Measurements from ENCODE around the gene XPR1. TPM values are rescaled to one million over a fixed set of nuclear protein-coding genes. Genes with fewer than 3 reads are reported as not detected.
A peak's percentile ranks its signal among the peaks of the same experiment; 100 is the strongest.

Gene XPR1
- total RNA-seq, 2 donors from 2014 or later, result 39.3 to 50.9 TPM

DNA sequence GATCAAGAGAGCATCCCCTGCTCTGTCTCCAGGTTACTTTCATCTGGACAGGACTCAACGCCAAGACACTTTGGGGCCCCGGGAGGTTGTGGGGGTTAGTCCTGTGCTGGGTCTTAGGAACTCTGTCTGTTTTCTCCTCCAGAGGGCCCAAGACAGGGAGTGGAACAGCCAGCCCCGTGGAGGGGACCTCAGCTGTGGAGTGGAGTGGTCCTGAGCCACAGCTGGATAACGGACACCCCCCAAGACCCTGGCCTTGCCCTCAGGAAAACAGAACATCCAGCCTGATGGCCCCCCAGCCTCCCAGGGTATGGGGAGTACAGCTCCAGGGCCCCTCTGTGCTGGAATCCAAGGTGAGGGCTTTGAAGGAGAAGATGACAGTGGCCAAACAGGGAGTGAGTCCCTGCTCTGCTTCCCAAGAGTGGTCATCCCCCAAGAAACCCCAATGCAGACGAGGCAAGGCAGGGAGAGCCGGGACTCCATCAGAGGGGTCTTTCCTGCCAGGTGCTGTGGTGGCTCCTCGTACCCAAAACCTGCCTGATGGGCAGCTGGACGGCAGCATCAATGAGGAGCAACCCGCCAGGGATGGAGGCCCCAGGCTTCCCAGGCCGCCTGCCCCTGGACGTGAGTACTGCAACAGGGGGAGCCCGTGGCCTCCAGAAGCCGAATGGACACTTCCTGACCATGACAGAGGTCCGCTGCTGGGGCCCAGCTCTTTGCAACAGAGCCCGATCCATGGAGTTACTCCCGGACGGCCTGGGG is 284.4 kb downstream of the XPR1 start:
- 92 to 95% methylated on average over 11 to 17 of the region's 17 CpGs for WGBS, 2 experiments (ENCODE audit: insufficient coverage in 1 of 2, insufficient read length in 1 of 2)
- no peaks in the 10 kb centered on the region for H3K36me3 ChIP-seq (ENCODE audit: control insufficient read depth, insufficient read depth, low read length)
- H3K4me3 ChIP-seq (ENCODE audit: low read length), result no peak overlapping the region
- H3K36me3 Mint-ChIP-seq (ENCODE audit: low read depth), result no peaks in the 10 kb centered on the region
- peaks cover 11% of the 10 kb centered on the region for H3K27me3 Mint-ChIP-seq (ENCODE audit: insufficient read depth)
- peaks cover 29% of the 10 kb centered on the region for H3K27me3 ChIP-seq (ENCODE audit: control insufficient read depth, insufficient read depth, low read length, poor library complexity, severe bottlenecking)
- TF ChIP-seq, protein P1, sequence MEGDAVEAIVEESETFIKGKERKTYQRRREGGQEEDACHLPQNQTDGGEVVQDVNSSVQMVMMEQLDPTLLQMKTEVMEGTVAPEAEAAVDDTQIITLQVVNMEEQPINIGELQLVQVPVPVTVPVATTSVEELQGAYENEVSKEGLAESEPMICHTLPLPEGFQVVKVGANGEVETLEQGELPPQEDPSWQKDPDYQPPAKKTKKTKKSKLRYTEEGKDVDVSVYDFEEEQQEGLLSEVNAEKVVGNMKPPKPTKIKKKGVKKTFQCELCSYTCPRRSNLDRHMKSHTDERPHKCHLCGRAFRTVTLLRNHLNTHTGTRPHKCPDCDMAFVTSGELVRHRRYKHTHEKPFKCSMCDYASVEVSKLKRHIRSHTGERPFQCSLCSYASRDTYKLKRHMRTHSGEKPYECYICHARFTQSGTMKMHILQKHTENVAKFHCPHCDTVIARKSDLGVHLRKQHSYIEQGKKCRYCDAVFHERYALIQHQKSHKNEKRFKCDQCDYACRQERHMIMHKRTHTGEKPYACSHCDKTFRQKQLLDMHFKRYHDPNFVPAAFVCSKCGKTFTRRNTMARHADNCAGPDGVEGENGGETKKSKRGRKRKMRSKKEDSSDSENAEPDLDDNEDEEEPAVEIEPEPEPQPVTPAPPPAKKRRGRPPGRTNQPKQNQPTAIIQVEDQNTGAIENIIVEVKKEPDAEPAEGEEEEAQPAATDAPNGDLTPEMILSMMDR (conservative IDR thresholded peaks at IDR 0.05), result no peak
- no peak overlapping the region for H3K9ac ChIP-seq (ENCODE audit: extremely low read depth, low read length, poor library complexity, severe bottlenecking)
- H3K27ac Mint-ChIP-seq, result no peak overlapping the region
- H3K9me3 Mint-ChIP-seq, result no peaks in the 10 kb centered on the region
- H3K4me1 ChIP-seq (ENCODE audit: control insufficient read depth, insufficient read depth, low read length), result no peaks in the 10 kb centered on the region
- DNase-seq, result peak; percentile 51
- H3K4me3 Mint-ChIP-seq, result no peak overlapping the region
- peaks cover 11% of the 10 kb centered on the region for H3K4me1 Mint-ChIP-seq
- H3K27ac ChIP-seq (ENCODE audit: low read depth, low read length), result no peak overlapping the region
- no peaks in the 10 kb centered on the region for H3K9me3 ChIP-seq (ENCODE audit: control insufficient read depth, low read length)

GRCh38 chr1:180916771-180917170 is 284.9 kb downstream of the XPR1 start:
- DNase-seq, result peak; percentile 47
- Mint-ChIP-seq H3K4me1 (peaks cover 10% of the 10 kb centered on the region), H3K4me3 (no peak overlapping the region), H3K9me3 (no peaks in the 10 kb centered on the region), H3K27me3 (ENCODE audit: insufficient read depth) (peaks cover 10% of the 10 kb centered on the region), H3K27ac (no peak overlapping the region), H3K36me3 (ENCODE audit: low read depth) (no peaks in the 10 kb centered on the region)
- H3K4me1 ChIP-seq (ENCODE audit: control insufficient read depth, insufficient read depth, low read length), result no peaks in the 10 kb centered on the region
- no peak overlapping the region for H3K9ac ChIP-seq (ENCODE audit: extremely low read depth, low read length, poor library complexity, severe bottlenecking)
- TF ChIP-seq, protein P1 (conservative IDR thresholded peaks at IDR 0.05), result no peak
- peaks cover 23% of the 10 kb centered on the region for H3K27me3 ChIP-seq (ENCODE audit: control insufficient read depth, insufficient read depth, low read length, poor library complexity, severe bottlenecking)
- 90 to 95% methylated on average over 7 to 10 of the region's 10 CpGs for WGBS, 2 experiments (ENCODE audit: insufficient coverage in 1 of 2, insufficient read length in 1 of 2)
- no peaks in the 10 kb centered on the region for H3K36me3 ChIP-seq (ENCODE audit: control insufficient read depth, insufficient read depth, low read length)
- H3K9me3 ChIP-seq (ENCODE audit: control insufficient read depth, low read length), result no peaks in the 10 kb centered on the region
- H3K27ac ChIP-seq (ENCODE audit: low read depth, low read length), result no peak overlapping the region
- no peak overlapping the region for H3K4me3 ChIP-seq (ENCODE audit: low read length)

GRCh38 chr1:180917306-180918065 is 285.7 kb downstream of the XPR1 start:
- no peak overlapping the region for H3K4me3 ChIP-seq (ENCODE audit: low read length)
- 77 to 82% methylated on average over 8 to 12 of the region's 12 CpGs for WGBS, 2 experiments (ENCODE audit: insufficient coverage in 1 of 2, insufficient read length in 1 of 2)
- Mint-ChIP-seq H3K27me3 (ENCODE audit: insufficient read depth) (peaks cover 9% of the 10 kb centered on the region), H3K4me1 (peaks cover 15% of the 10 kb centered on the region), H3K9me3 (no peaks in the 10 kb centered on the region), H3K4me3 (no peak overlapping the region), H3K36me3 (ENCODE audit: low read depth) (no peaks in the 10 kb centered on the region), H3K27ac (no peak overlapping the region)
- H3K9me3 ChIP-seq (ENCODE audit: control insufficient read depth, low read length), result no peaks in the 10 kb centered on the region
- no peak overlapping the region for H3K9ac ChIP-seq (ENCODE audit: extremely low read depth, low read length, poor library complexity, severe bottlenecking)
- peaks cover 16% of the 10 kb centered on the region for H3K27me3 ChIP-seq (ENCODE audit: control insufficient read depth, insufficient read depth, low read length, poor library complexity, severe bottlenecking)
- H3K27ac ChIP-seq (ENCODE audit: low read depth, low read length), result no peak overlapping the region
- H3K36me3 ChIP-seq (ENCODE audit: control insufficient read depth, insufficient read depth, low read length), result no peaks in the 10 kb centered on the region
- TF ChIP-seq, protein P1 (conservative IDR thresholded peaks at IDR 0.05), result peak; percentile 65
- no peaks in the 10 kb centered on the region for H3K4me1 ChIP-seq (ENCODE audit: control insufficient read depth, insufficient read depth, low read length)
- DNase-seq, result peak; percentile 74
